HFF-Myc (cell line): ENCODE measurements around the gene KDM4B.

Source experiments
- DNase-seq: peaks from one replicate; pipeline ENCODE4 v3.0.0-alpha.2; 2011; ENCODE audit warnings: low read depth; ENCODE audit errors: extremely low read depth
- H3K4me3 ChIP-seq: replicated peaks from 2 replicates; pipeline ENCODE4 v1.5.1; 2011; ENCODE audit warnings: low read depth, mild to moderate bottlenecking, control low read depth, low read length
- TF ChIP-seq, protein P1 (sequence below): IDR thresholded peaks from 2 replicates; pipeline ENCODE4 v1.5.1; 2012; ENCODE audit warnings: mild to moderate bottlenecking, low read depth, low read length, control low read depth; ENCODE audit errors: missing control alignments

KDM4B gene

DNA sequence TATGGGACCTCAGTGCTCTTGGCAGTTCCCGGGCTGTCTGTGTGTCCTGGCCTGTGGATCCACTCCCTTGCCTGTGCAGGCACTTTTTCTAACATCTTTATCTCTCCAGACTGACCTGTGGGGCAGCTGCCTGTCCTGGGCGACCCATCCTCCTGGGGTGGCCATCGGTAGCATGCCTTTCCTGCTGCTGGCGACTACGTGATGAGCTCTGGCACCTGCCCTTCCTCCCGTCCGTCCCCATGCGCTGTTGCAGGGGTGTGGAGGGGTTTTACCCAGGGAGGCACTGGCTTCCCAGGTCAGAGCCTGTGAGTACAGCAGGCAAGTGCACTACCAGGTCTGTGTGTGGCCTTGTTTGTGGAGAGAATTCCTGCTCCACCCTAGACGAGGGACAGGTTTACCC is 93.3 kb downstream of the KDM4B start:
- TF ChIP-seq, protein P1, sequence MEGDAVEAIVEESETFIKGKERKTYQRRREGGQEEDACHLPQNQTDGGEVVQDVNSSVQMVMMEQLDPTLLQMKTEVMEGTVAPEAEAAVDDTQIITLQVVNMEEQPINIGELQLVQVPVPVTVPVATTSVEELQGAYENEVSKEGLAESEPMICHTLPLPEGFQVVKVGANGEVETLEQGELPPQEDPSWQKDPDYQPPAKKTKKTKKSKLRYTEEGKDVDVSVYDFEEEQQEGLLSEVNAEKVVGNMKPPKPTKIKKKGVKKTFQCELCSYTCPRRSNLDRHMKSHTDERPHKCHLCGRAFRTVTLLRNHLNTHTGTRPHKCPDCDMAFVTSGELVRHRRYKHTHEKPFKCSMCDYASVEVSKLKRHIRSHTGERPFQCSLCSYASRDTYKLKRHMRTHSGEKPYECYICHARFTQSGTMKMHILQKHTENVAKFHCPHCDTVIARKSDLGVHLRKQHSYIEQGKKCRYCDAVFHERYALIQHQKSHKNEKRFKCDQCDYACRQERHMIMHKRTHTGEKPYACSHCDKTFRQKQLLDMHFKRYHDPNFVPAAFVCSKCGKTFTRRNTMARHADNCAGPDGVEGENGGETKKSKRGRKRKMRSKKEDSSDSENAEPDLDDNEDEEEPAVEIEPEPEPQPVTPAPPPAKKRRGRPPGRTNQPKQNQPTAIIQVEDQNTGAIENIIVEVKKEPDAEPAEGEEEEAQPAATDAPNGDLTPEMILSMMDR, result no peak
- H3K4me3 ChIP-seq, result no peak overlapping the region
- no peak for DNase-seq

GRCh38 chr19:5062799-5063198 is 93.9 kb downstream of the KDM4B start:
- TF ChIP-seq, protein P1, result no peak
- no peak overlapping the region for H3K4me3 ChIP-seq
- DNase-seq, result no peak

- DNase-seq, result no peak
- TF ChIP-seq, protein P1, result no peak
- H3K4me3 ChIP-seq, result no peak overlapping the region
These were observed 95.1 kb downstream of the KDM4B start for GRCh38 chr19:5063873-5064645.

GRCh38 chr19:5064896-5065295 is 96.0 kb downstream of the KDM4B start:
- H3K4me3 ChIP-seq, result no peak overlapping the region
- DNase-seq, result no peak
- TF ChIP-seq, protein P1, result no peak

DNA sequence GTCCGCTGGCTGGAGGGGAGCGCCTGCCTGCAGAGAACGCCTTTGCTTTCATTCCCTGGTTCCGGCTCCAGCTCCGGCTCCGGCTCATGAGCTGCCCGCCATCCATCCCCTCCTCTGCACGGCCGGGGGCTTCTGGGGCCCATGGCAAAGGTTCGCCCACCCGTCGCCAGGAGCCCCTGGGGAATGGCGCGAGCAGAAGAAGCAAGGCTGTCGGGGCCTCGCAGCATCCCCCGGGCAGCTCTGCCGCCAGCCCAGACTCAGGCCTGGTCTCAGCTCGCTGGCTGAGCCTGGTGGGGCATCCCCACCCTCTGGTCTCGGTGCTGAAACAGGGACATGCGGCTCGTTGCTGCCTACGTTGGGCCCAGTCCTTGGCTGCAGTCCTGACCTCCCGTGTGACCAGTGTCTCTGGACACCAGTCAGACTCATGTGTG is 96.8 kb downstream of the KDM4B start:
- no peak for DNase-seq
- H3K4me3 ChIP-seq, result no peak overlapping the region
- TF ChIP-seq, protein P1, result no peak

DNA sequence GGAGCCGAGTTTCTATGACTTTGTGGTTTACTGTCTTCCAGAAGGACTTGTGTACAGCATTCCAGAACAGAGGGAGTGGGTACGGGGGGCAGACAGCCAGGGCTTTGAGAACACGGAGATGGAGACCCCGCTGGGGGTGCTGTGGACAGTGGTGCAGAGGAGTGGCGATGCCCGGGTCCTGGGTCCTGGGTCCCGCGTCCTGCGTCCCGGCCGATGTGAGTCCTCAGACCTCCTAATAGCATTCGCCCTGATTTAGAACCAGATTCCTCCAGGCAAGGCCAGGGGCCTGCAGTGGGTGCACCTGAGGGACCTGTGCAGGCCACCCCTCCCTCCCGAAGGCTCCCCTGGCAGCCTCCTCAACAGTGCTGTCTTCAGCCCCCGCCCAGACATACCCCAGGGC is 97.9 kb downstream of the KDM4B start:
- TF ChIP-seq, protein P1, result no peak
- DNase-seq, result no peak
- no peak overlapping the region for H3K4me3 ChIP-seq

DNA sequence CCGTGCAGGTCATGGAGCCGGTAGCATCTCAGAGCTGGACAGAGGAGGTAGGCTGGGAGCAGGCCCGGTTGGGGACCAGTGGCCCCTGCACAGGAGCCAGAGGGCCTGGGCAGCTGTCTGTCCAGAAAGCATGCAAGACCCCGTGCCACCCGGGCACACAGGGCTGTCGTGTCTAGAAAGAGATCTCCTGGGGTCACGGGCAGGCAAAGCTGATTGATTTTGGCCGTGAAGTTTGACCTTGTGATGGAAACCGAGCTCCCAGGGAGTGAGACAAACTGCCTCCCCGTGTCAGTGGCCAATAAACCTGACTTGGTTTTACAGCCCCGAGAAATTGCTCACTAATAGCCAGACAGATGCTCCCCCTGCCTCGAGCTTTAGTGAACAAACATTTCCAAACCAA is 98.8 kb downstream of the KDM4B start:
- TF ChIP-seq, protein P1, result no peak
- DNase-seq, result no peak
- H3K4me3 ChIP-seq, result no peak overlapping the region
